Measurements from ENCODE around the gene MRGPRX2.

GRCh38 chr11:19049351-19049750 is 11.2 kb downstream of the MRGPRX2 start:
- TF ChIP-seq SUZ12 (IDR thresholded peaks at IDR 0.05; ENCODE audit: extremely low read depth, insufficient read depth, insufficient read length) (no peak), ZNF274 (IDR thresholded peaks at IDR 0.05; ENCODE audit: low read depth, low read length) (no peak), YY1 (IDR thresholded peaks at IDR 0.05; ENCODE audit: insufficient read depth, insufficient read length) (no peak)
